Coronary artery (tissue), 2 donors: ENCODE data around the gene SLCO6A1.
"Not testable (repeated sequence)": the region's sequence is repeated elsewhere in the genome, so short reads cannot be mapped to it uniquely, and the experiment has no call there.

ENCODE experiments used
- DNase-seq: peaks from one replicate; pipeline ENCODE4 v3.0.0-alpha.2; 2017; ENCODE audit warnings: low spot score
- H3K27ac ChIP-seq, 2 donors: fragments of 200-600 bp; sonication (generic); one replicate each; pipeline ENCODE4 v1.5.1; 2016 to 2019
- H3K4me3 ChIP-seq: fragments of 200-600 bp; sonication (generic); 2 replicates; pipeline ENCODE4 v1.5.1; 2016; ENCODE audit warnings: mild to moderate bottlenecking, moderate library complexity
- TF ChIP-seq, protein P1 (sequence below): fragments of 200-600 bp; sonication (generic); IDR thresholded peaks from one replicate; pipeline ENCODE4 v1.5.1; 2019; ENCODE audit warnings: antibody characterized with exemption

The SLCO6A1 gene

DNA sequence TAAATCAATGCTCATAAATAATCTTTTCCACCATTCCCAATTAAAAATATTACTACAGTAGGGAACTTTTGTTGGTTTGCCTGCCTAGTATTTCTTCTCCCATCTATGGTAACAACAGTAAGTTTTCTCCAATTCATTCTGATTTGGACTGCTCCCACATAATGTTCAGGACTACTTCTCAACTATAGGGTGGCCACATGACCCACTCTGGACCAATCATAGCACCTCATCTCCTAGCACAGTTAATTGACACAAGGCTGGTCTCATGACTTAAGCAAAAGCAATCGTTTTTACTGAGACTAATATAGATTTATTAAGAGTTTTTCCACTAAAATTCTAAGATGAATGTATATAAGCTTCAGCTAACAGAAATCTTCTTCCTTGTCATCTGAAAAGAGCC lies 28.7 kb upstream of the SLCO6A1 start:
- no peak overlapping the region for H3K4me3 ChIP-seq
- TF ChIP-seq, protein P1, sequence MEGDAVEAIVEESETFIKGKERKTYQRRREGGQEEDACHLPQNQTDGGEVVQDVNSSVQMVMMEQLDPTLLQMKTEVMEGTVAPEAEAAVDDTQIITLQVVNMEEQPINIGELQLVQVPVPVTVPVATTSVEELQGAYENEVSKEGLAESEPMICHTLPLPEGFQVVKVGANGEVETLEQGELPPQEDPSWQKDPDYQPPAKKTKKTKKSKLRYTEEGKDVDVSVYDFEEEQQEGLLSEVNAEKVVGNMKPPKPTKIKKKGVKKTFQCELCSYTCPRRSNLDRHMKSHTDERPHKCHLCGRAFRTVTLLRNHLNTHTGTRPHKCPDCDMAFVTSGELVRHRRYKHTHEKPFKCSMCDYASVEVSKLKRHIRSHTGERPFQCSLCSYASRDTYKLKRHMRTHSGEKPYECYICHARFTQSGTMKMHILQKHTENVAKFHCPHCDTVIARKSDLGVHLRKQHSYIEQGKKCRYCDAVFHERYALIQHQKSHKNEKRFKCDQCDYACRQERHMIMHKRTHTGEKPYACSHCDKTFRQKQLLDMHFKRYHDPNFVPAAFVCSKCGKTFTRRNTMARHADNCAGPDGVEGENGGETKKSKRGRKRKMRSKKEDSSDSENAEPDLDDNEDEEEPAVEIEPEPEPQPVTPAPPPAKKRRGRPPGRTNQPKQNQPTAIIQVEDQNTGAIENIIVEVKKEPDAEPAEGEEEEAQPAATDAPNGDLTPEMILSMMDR: no peak
- DNase-seq: no peak

DNA sequence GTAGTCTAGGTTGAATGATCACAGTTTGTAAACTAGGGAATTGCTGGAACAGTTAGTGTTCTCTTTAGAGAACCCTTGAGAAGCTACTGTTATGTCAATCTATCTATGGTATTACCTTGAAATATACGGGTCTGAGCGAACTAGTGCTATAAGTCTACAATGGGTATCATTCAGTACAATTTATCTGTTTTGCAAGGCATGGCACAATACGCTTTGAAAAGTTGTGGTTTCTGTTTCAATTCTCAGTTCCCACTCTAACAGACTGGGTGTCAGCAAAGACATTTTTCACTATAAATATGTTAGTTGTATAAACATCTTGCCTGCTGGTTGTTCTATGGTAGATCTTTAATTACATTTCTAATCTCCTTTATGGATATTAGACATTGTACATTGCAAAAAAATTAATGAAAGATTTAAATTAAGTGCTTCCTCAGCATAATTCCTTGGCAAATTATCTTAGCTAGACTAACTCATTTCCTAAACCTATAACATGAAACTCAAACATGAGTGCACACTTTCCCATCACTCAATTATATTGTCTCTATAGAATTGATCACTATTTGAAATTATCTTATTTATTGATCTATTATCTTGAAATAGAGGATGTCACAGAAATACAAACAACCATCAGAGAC lies 24.9 kb upstream of the SLCO6A1 start:
- TF ChIP-seq, protein P1: no peak
- Histone ChIP-seq H3K4me3 (no peak overlapping the region), H3K27ac (no peak overlapping the region)
- no peak for DNase-seq

More for the DNA sequence above, 28.7 kb upstream of the SLCO6A1 start:
- no peak overlapping the region for H3K27ac ChIP-seq

DNA sequence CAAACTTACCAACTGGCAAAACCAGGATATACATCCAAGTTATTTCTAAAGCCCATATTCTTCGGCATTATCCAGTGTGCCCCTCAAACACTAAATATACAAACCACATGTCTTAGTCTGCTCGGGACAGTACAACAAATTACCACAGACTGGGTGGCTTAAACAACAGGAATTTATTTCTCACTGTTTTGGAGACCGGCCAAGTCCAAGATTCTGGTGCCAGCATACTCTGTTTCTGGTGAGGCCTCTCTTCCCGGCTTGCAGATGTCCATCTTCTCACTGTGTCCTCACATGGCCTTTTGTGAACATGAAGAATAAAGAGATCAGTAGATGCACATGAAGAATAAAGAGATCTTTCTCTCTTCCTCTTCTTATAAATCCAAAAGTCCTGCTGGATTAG lies 12.9 kb upstream of the SLCO6A1 start:
- no peak for DNase-seq
- Histone ChIP-seq H3K27ac (no peak overlapping the region), H3K4me3 (no peak overlapping the region)
- TF ChIP-seq, protein P1: no peak

DNA sequence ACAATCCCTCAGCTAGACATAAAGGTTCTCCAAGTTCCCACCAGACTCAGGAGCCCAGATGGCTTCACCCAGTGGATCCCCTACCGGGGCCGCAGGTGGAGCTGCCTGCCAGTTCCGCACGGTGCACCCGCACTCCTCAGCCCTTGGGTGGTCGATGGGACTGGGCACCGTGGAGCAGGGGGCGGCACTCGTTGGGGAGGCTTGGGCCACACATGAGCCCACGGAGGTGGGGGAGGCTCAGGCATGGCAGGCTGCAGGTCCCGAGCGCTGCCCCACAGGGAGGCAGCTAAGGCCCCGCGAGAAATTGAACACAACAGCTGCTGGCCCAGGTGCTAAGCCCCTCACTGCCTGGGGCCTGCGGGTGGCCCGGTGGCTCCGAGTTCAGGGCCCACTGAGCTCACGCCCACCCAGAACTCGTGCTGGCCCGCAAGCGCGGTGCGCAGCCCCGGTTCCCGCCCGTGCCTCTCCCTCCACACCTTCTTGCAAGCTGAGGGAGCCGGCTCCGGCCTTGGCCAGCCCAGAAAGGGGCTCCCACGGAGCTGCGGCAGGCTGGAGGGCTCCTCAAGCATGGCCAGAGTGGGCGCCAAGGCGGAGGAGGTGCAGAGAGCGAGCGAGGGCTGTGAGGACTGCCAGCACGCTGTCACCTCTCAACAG lies 7.4 kb downstream of the SLCO6A1 start:
- not testable (repeated sequence) for DNase-seq, H3K27ac ChIP-seq, H3K4me3 ChIP-seq

DNA sequence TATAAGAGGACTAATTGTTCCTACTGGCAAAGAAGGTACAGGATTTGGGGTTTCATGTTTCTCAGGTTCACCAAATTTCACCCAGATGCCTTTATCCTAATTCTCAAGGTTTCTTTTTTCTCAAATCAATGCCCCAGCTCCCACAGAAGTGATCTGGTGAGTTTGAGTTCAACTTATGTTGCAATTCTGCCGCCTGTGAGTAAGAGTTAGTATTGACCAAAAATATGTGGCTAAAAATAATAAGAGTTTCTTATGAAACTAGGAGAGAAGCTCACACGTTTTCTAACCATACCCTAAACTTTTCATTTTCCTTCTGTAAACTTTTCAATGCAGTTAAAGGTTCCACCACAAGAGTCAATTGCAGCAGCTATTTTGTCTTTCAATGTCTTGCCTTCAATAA lies 15.1 kb downstream of the SLCO6A1 start:
- TF ChIP-seq, protein P1: no peak
- Histone ChIP-seq H3K4me3 (no peak overlapping the region), H3K27ac (no peak overlapping the region)
- DNase-seq: no peak

DNA sequence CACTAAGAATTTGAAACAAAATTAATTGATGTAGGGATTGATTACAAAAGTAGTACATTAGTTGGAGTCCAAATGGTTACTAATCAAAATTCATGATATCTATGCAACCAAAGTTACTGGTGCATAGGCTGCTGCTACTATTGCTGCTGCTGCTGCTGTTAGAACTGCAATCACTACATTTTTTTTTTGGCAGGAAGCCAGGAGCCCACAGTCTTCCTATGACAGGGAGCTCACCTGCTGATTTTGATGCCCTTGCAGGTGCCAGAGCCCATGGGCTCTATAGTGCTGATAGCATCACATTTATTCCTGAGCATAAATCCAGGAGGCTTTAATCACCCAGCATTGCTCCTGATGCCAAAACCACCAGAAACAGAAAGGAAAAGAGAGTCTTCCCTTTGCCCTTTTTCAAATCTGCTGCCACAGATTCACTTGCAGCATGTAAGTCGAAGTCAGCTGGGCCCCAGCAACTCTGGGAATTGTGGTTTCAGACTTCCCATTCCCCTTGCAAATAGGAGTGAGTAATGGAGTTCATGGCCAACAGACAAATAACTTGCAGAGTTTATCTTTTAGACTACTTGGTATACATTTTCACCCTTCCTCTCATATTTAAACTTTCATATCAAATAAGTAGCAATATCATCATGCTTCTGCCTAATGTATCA lies 17.6 kb downstream of the SLCO6A1 start:
- H3K27ac ChIP-seq: no peak overlapping the region
- H3K4me3 ChIP-seq: no peak overlapping the region
- TF ChIP-seq, protein P1: no peak
- DNase-seq: no peak

DNA sequence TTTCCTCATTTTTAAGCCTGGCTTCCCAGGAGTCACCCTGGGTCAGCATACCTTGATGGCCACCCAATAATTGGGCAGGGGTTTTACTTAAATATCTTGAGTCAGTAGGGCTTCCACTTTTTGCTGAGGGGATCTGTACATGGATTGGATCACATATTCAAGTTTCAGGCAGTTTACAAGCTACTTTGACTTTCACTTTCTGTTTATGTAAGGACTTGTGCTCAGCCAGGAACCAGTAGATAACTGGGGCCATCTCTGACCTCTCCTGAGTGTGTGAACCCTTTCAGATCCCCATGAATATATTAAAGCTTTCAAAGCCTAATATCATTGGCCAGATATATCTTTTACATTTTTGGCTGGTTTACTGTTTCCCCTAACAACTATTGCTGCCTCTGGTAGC lies 45.1 kb downstream of the SLCO6A1 start:
- H3K27ac ChIP-seq: no peak overlapping the region
- peak overlapping the region; percentile 47 for H3K4me3 ChIP-seq
- TF ChIP-seq, protein P1: no peak

More for the DNA sequence above, 45.1 kb downstream of the SLCO6A1 start:
- DNase-seq: no peak
